SK-N-SH (cell line): ENCODE results near the gene BTBD9.

Experiments
- EP300 ChIP-seq, 2 experiments: IDR thresholded peaks; 2 replicates each; pipeline versions ENCODE4 v1.4.0 to v1.6.1; 2012; ENCODE audit warnings: borderline replicate concordance in 1 of 2, low read depth in 1 of 2, low read length in 1 of 2
- FOSL2 ChIP-seq: IDR thresholded peaks from 2 replicates; pipeline ENCODE4 v1.4.0; 2012; ENCODE audit warnings: low read depth, mild to moderate bottlenecking, moderate library complexity, borderline replicate concordance
- JUND ChIP-seq: IDR thresholded peaks from 2 replicates; pipeline ENCODE4 v1.4.0; 2012
- POLR2AphosphoS5 ChIP-seq: IDR thresholded peaks from 2 replicates; pipeline ENCODE4 v1.6.1; 2012; ENCODE audit warnings: low read depth, low read length
- TF ChIP-seq, protein P1 (sequence below): fragments of 200-600 bp; sonication (generic); IDR thresholded peaks from 2 replicates; pipeline ENCODE4 v1.6.1; 2017; ENCODE audit warnings: antibody characterized with exemption, mild to moderate bottlenecking, moderate library complexity
- TF ChIP-seq, protein P2 (sequence below): fragments of 150-350 bp; IDR thresholded peaks from 2 replicates; pipeline ENCODE4 v1.6.1; 2017; ENCODE audit warnings: antibody characterized with exemption, low read length, low read depth, borderline replicate concordance
- TF ChIP-seq, protein P3 (sequence below): IDR thresholded peaks from 2 replicates; pipeline ENCODE4; 2012

DNA sequence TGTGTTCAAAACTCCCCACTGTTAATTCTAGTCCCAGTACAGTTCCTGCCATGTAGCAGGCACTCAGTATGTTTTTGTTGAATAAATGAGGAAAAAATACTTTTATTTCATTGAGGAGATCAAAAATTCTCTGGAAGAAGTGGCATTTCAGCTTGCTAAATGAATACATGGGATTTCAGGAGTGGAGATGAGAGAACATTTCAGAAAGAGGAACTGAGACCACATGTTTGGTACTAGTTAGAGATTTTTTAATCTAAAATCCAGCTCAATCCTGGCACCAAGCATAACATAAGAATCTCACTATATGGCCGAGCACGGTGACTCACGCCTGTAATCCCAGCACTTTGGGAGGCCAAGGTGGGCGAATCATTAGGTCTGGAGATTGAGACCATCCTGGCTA, 75.4 kb downstream of the BTBD9 start:
- TF ChIP-seq FOSL2 (no peak), JUND (no peak), POLR2AphosphoS5 (no peak), EP300 (IDR thresholded peaks at IDR 0.05; ENCODE audit: borderline replicate concordance in 1 of 2, low read depth in 1 of 2, low read length in 1 of 2) (no peak)
- TF ChIP-seq, protein P1, sequence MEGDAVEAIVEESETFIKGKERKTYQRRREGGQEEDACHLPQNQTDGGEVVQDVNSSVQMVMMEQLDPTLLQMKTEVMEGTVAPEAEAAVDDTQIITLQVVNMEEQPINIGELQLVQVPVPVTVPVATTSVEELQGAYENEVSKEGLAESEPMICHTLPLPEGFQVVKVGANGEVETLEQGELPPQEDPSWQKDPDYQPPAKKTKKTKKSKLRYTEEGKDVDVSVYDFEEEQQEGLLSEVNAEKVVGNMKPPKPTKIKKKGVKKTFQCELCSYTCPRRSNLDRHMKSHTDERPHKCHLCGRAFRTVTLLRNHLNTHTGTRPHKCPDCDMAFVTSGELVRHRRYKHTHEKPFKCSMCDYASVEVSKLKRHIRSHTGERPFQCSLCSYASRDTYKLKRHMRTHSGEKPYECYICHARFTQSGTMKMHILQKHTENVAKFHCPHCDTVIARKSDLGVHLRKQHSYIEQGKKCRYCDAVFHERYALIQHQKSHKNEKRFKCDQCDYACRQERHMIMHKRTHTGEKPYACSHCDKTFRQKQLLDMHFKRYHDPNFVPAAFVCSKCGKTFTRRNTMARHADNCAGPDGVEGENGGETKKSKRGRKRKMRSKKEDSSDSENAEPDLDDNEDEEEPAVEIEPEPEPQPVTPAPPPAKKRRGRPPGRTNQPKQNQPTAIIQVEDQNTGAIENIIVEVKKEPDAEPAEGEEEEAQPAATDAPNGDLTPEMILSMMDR: no peak
- TF ChIP-seq, protein P2, sequence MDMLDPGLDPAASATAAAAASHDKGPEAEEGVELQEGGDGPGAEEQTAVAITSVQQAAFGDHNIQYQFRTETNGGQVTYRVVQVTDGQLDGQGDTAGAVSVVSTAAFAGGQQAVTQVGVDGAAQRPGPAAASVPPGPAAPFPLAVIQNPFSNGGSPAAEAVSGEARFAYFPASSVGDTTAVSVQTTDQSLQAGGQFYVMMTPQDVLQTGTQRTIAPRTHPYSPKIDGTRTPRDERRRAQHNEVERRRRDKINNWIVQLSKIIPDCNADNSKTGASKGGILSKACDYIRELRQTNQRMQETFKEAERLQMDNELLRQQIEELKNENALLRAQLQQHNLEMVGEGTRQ: no peak
- TF ChIP-seq, protein P3, sequence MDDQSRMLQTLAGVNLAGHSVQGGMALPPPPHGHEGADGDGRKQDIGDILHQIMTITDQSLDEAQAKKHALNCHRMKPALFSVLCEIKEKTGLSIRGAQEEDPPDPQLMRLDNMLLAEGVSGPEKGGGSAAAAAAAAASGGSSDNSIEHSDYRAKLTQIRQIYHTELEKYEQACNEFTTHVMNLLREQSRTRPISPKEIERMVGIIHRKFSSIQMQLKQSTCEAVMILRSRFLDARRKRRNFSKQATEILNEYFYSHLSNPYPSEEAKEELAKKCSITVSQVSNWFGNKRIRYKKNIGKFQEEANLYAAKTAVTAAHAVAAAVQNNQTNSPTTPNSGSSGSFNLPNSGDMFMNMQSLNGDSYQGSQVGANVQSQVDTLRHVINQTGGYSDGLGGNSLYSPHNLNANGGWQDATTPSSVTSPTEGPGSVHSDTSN: no peak
